PC-3 (cell line): ENCODE results near the gene NTRK2.

Source experiments
- CTCF ChIP-seq: fragments of 300-600 bp; sonication (generic); conservative IDR thresholded peaks from 2 replicates; pipeline ENCODE4 v1.5.1; 2017; ENCODE audit warnings: antibody characterized with exemption, low read depth, mild to moderate bottlenecking, low read length
- EZH2 ChIP-seq: fragments of 300-600 bp; sonication (generic); IDR thresholded peaks from one replicate; pipeline ENCODE4 v1.6.1; 2017; ENCODE audit warnings: antibody characterized with exemption, mild to moderate bottlenecking, low read length; ENCODE audit not compliant: unreplicated experiment

GRCh38 chr9:85056203-85056572 is 386.7 kb downstream of the NTRK2 start:
- TF ChIP-seq CTCF (no peak), EZH2 (no peak)
